ENCODE data around the gene CCDC152.

The CCDC152 gene

DNA sequence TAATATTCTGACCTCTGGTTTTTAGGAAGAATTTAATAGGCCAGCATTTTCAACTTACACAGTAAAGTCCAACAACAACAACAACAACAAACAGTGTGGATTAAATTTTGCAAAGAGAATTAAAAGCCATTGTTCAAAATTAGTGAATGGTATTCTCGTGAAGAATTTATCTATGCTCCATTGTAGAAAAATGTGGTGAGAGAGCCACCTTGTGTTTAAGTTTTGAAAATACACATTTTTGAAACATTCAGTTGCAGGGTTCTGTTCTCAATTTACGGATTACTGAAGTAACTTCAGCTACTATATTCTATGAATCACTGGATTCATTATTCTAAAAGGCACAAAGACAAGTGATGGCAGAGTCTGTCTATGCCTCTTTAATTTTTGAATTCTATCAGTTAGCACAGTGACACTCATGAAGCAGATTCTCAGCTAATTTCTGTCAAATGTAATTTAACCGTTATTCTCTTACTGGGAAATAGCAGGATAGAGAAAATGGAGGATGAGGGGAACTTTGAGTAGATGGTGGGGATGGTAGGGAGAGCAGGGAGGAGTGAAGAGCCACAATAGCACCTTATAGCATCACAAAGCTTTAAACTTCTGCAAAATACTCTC lies 11.0 kb downstream of the CCDC152 start:
- Histone ChIP-seq H3K4me1 (ENCODE audit: control insufficient read depth in 1 of 2, insufficient read depth in 1 of 2, low read depth in 1 of 2, low read length in 1 of 2) (no peaks in the 10 kb centered on the region), H3K36me3 (no peaks in the 10 kb centered on the region), H3K27me3 (no peaks in the 10 kb centered on the region), H3K9me3 (no peaks in the 10 kb centered on the region), H3K27ac (no peak overlapping the region), H3K4me3 (ENCODE audit: low read depth in 1 of 2, low read length in 1 of 2) (no peak overlapping the region)
- TF ChIP-seq, protein P1, sequence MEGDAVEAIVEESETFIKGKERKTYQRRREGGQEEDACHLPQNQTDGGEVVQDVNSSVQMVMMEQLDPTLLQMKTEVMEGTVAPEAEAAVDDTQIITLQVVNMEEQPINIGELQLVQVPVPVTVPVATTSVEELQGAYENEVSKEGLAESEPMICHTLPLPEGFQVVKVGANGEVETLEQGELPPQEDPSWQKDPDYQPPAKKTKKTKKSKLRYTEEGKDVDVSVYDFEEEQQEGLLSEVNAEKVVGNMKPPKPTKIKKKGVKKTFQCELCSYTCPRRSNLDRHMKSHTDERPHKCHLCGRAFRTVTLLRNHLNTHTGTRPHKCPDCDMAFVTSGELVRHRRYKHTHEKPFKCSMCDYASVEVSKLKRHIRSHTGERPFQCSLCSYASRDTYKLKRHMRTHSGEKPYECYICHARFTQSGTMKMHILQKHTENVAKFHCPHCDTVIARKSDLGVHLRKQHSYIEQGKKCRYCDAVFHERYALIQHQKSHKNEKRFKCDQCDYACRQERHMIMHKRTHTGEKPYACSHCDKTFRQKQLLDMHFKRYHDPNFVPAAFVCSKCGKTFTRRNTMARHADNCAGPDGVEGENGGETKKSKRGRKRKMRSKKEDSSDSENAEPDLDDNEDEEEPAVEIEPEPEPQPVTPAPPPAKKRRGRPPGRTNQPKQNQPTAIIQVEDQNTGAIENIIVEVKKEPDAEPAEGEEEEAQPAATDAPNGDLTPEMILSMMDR (IDR thresholded peaks at IDR 0.05) = no peak

DNA sequence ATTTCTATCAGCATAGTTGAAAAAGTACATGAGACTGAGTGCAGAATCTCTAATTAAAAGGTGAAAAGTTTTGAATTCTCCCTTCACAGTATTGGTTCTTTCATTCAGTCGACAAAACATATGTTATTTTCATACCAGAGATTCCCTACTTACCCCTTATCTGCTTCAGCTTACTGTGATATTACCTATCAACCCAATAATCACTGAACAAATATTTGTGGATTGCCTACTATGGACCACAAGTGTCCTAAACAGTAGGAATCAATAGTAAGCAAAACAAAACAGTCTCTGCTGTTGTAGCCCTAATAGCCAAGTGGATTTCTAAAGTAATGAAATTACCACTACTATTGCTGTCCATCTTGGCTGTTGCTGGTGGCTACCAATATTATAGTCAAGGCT lies 11.5 kb downstream of the CCDC152 start:
- Histone ChIP-seq H3K4me1 (ENCODE audit: control insufficient read depth in 1 of 2, insufficient read depth in 1 of 2, low read depth in 1 of 2, low read length in 1 of 2) (no peaks in the 10 kb centered on the region), H3K4me3 (ENCODE audit: low read depth in 1 of 2, low read length in 1 of 2) (no peak overlapping the region), H3K27me3 (no peaks in the 10 kb centered on the region), H3K36me3 (no peaks in the 10 kb centered on the region), H3K27ac (no peak overlapping the region), H3K9me3 (no peaks in the 10 kb centered on the region)
- TF ChIP-seq, protein P1 (IDR thresholded peaks at IDR 0.05) = no peak

DNA sequence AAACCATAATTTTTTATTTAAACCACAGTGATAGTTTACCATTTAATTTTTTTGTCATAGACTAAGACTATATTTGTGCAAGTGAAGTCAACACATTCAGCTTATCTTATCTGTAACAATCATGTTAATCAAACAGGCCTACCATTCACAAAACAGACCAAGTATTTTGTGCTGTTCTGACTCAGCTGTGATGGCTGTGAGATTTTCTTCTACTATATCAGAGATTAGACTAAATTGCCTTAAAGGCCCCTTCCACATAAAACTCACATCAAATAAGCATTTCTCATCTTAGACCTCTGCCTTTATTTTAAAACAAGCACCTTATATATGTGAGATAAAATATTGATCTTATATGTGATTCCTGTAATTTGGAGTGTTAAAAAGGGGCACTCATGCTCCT lies 13.4 kb downstream of the CCDC152 start:
- Histone ChIP-seq H3K27ac (no peak overlapping the region), H3K4me3 (ENCODE audit: low read depth in 1 of 2, low read length in 1 of 2) (no peak overlapping the region), H3K36me3 (no peaks in the 10 kb centered on the region), H3K4me1 (ENCODE audit: control insufficient read depth in 1 of 2, insufficient read depth in 1 of 2, low read depth in 1 of 2, low read length in 1 of 2) (no peaks in the 10 kb centered on the region), H3K9me3 (no peaks in the 10 kb centered on the region), H3K27me3 (no peaks in the 10 kb centered on the region)
- TF ChIP-seq, protein P1 (IDR thresholded peaks at IDR 0.05) = no peak

DNA sequence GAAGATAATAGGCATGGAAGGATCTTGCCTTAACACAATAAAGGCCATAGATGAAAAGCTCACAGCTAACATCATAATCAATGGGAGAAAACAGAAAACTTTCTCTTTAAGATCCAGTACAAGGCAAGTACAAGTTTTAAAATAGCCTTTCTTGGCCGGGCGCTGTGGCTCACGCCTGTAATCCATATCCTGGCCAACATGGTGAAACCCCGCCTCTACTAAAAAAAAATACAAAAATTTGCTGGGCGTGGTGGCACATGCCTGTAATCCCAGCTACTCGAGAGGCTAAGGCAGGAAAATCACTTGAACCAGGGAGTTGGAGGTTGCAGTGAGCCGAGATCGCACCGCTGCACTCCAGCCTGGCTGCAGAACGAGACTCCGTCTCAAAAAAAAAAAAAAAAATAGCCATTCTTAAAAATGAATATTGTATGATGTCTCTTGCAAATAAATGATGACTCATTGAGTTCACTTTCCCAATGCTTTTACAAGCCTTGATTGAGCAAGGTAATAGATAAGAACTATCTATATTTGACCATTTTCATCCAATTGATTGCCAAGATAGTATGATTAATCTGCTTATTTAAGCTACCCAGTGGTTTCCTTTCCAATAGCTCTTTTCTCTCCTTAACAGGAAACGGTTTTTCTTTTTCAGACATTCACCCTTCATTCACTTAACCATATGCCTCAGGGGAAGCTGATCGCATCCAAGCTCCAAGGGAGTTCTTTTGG lies 15.8 kb downstream of the CCDC152 start:
- Histone ChIP-seq H3K27me3 (no peaks in the 10 kb centered on the region), H3K27ac (no peak overlapping the region), H3K4me1 (ENCODE audit: control insufficient read depth in 1 of 2, insufficient read depth in 1 of 2, low read depth in 1 of 2, low read length in 1 of 2) (no peaks in the 10 kb centered on the region), H3K36me3 (no peaks in the 10 kb centered on the region), H3K9me3 (no peaks in the 10 kb centered on the region), H3K4me3 (ENCODE audit: low read depth in 1 of 2, low read length in 1 of 2) (no peak overlapping the region)
- TF ChIP-seq, protein P1 (IDR thresholded peaks at IDR 0.05) = no peak

DNA sequence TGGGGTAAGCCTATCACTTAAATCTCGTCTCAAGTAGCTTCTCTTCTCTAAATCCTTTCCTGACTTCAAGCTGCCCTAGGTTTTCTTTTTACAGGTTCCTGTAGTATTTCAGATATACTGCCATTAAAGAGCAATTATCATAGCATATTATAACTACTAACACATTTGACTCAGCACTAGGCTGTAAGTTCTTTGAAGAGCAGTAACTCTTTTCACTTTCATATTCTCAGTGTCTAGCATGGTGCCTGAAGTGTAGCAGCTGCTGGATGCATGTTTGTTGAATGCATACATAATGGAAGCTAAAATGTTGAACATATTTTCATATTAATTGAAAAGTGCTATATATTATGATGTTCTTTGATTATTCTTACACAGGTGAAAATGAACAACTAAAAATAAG lies 22.5 kb downstream of the CCDC152 start:
- H3K4me1 ChIP-seq (ENCODE audit: control insufficient read depth in 1 of 2, insufficient read depth in 1 of 2, low read depth in 1 of 2, low read length in 1 of 2) = no peaks in the 10 kb centered on the region
- H3K27ac ChIP-seq = no peak overlapping the region
- H3K36me3 ChIP-seq = no peaks in the 10 kb centered on the region
- no peaks in the 10 kb centered on the region for H3K27me3 ChIP-seq
- TF ChIP-seq, protein P1 (IDR thresholded peaks at IDR 0.05) = no peak
- no peaks in the 10 kb centered on the region for H3K9me3 ChIP-seq
- no peak overlapping the region for H3K4me3 ChIP-seq (ENCODE audit: low read depth in 1 of 2, low read length in 1 of 2)

Measured in neutrophil (primary cell).